Ureter (tissue), 1 donor: Measurements from ENCODE around the gene CLIP2. TPM values are rescaled to one million over a fixed set of nuclear protein-coding genes. Genes with fewer than 3 reads are reported as not detected.
"Not testable (repeated sequence)": the region's sequence is repeated elsewhere in the genome, so short reads cannot be mapped to it uniquely, and the experiment has no call there.

ENCODE experiments used
- DNase-seq: peaks from one replicate; pipeline ENCODE4 v3.0.0-alpha.2; 2020; ENCODE audit warnings: low spot score
- total RNA-seq: library from RNA; stranded (reverse); gene quantifications from one replicate; pipeline ENCODE4 v1.2.4, GENCODE V29; 2023
- donor health status: DM: yes; HTN: yes; CAD: no.

CLIP2 gene
- total RNA-seq, 1 donor from 2014 or later: 20.0 TPM

GRCh38 chr7:74430961-74431466 lies 141.8 kb downstream of the CLIP2 start:
- no peak for DNase-seq

- DNase-seq: not testable (repeated sequence)
These were observed 148.0 kb downstream of the CLIP2 start for GRCh38 chr7:74437291-74437571.

GRCh38 chr7:74438327-74438726 lies 149.1 kb downstream of the CLIP2 start:
- no peak for DNase-seq

- DNase-seq: no peak
These were observed 150.3 kb downstream of the CLIP2 start for GRCh38 chr7:74439541-74439940.

- not testable (repeated sequence) for DNase-seq
These were observed 150.9 kb downstream of the CLIP2 start for GRCh38 chr7:74440143-74440542.

GRCh38 chr7:74441801-74442200 lies 152.6 kb downstream of the CLIP2 start:
- DNase-seq: no peak

GRCh38 chr7:74443543-74444247 lies 154.5 kb downstream of the CLIP2 start:
- DNase-seq: no peak

- no peak for DNase-seq
These were observed 159.9 kb downstream of the CLIP2 start for GRCh38 chr7:74449144-74449543.

GRCh38 chr7:74449809-74450397 lies 160.7 kb downstream of the CLIP2 start:
- no peak for DNase-seq

- DNase-seq: peak; percentile 72
These were observed 163.6 kb downstream of the CLIP2 start for GRCh38 chr7:74452748-74453321.

- peak; percentile 82 for DNase-seq
These were observed 164.3 kb downstream of the CLIP2 start, which contains the start of gene GTF2IRD1 for GRCh38 chr7:74453322-74454011. GTF2IRD1 (plus strand) TSS chr7:74453906; CDS start chr7:74508081, 54,175 bp downstream.

GRCh38 chr7:74454021-74454924 lies 165.1 kb downstream of the CLIP2 start:
- no peak for DNase-seq

- no peak for DNase-seq
These were observed 165.7 kb downstream of the CLIP2 start for GRCh38 chr7:74454925-74455288.

GRCh38 chr7:74455291-74455804 lies 166.1 kb downstream of the CLIP2 start:
- DNase-seq: no peak

Other genes starting within 250 kb of the CLIP2 start
- 26.0 TPM for gene LIMK1, start 205.6 kb upstream of the CLIP2 start, total RNA-seq
- gene EIF4H, start 115.1 kb upstream of the CLIP2 start, total RNA-seq: 237 TPM
- 4.7 TPM for gene LAT2, start 79.4 kb upstream of the CLIP2 start, total RNA-seq
- 23.3 TPM for gene RFC2, start 35.0 kb upstream of the CLIP2 start, total RNA-seq
- 30.0 TPM for gene GTF2IRD1, start 164.5 kb downstream of the CLIP2 start, total RNA-seq